GM21723 (cell line): ENCODE data around the gene NFE2L1.
A peak's percentile ranks its signal among the peaks of the same experiment; 100 is the strongest.
"Not testable (repeated sequence)": the region's sequence is repeated elsewhere in the genome, so short reads cannot be mapped to it uniquely, and the experiment has no call there.

Experiments used
- ATAC-seq: cut with Tn5 transposase; IDR thresholded peaks from one replicate; pipeline ENCODE4 v1.9.1; 2021; ENCODE audit warnings: mild to moderate bottlenecking, moderate library complexity; ENCODE audit not compliant: unreplicated experiment

NFE2L1 gene

DNA sequence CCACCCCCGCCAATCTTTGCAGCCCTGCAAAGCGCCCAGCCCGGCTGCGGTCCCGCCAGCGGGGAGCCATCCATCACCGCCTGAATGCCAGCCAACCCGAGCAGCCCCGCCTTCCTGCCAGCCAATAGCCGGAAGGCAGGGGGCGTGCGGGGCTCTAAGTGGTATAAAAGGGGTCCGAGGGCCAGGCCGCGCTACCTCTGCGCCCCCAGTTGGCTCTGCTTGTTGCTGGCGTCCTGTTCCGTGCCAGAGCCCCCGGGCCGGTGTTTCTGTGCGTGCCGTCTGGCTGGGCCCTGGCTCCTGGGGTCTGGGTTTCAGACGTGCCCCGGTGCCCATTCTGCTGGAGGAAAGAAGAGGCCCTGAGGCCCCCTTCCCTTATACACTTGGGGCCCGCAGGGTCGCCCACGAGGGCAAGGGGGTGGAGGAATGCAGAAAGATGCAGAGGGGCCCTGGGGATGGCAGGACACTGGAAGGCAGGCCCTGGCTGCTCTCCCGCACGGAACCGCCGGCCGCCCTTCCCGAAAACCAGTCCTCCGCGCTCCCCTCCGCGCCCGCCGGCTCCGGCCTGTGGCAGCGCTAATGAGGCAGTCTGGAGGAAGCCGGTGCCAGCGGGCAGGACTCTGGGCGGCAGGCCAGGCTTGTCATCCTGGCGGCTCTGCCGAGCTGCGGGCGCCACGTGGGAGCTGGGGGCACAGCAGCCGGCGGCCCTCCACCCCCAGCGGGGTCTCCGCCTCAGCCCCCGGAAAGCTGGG lies 24.6 kb upstream of the NFE2L1 start:
- ATAC-seq, result no peak

DNA sequence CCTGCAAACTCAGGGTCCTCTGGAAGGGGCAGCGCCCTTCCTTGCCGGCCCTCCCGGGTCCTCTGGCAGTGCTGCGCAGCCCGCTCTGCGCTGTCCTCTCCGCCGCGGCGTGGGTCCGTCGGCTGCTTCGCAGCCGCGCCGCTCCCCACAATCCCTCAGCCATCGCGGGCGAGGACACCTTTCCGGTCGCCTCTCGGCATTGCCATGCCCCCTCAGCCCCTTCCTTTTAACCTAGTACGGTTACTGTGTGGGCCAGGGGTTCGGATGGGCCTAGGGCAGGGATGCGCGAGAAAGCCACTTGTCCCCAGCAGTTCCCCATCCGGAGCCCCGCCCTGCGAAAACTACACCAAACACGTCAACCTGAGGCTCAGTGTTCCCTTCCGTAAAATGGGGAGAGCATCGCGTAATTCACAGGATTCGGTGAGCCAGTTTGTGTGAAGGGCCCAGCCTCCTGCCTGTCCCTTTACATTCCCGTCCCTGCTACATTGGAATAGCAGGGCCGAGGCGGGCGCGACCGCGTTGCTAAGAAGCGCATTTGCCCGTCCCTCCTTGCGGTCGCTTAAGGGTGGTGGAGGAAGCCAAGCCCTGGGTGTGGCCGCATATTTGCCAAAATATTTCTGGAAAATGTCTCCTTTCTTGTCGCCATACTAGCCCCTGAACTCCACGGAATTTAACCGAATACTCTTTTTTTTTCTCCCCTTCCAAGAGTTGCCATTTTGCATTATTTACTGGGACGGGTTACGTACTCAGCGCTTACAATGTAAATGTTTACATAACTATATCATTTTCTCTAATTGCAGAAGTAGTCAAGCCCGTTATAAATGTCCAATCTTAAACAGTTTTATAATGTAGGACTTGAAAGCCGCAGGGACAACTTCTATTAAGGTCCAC lies 23.8 kb upstream of the NFE2L1 start:
- ATAC-seq, result no peak

DNA sequence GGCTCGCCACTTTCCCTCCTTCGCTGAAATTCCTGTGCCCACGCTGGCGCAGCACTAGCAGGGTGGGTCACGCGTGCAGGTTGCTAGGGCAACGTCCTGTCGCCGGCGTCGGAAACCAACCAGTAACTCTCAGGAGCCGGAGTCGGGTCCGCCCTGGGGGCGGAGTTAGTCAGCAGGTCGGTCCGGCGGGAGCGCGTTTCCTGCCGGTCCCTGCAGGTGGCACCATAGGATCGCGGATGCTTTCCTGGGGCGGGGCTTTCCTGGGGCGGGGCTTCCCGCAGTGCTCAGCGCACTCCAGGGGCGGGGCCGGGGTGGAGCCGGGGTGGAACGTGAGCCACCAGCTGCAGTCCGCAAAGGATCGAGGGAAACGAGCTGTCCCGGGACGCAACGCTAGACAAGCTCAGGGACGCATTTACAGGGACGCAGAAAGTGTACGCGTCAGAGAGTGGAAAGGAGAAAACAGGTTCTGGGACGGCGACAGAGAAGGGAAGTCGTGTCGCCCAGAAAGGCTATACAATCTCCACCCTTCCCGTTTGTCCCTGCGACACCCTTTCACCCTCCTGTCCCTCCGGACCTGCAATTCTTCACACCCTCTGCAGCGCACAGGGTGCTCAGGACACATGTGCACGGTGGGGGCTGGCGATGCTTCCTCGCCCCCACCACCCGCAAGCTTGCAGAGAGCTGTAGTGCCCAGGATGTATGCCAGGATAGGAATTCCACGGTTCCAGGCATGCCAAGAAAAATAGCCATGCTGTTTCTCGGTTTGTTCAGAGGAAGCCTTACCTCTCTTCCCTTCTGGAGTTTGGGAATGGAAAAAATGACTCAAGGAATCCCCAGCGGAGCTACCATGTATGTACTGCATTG lies 22.9 kb upstream of the NFE2L1 start:
- ATAC-seq, result peak; percentile 72

DNA sequence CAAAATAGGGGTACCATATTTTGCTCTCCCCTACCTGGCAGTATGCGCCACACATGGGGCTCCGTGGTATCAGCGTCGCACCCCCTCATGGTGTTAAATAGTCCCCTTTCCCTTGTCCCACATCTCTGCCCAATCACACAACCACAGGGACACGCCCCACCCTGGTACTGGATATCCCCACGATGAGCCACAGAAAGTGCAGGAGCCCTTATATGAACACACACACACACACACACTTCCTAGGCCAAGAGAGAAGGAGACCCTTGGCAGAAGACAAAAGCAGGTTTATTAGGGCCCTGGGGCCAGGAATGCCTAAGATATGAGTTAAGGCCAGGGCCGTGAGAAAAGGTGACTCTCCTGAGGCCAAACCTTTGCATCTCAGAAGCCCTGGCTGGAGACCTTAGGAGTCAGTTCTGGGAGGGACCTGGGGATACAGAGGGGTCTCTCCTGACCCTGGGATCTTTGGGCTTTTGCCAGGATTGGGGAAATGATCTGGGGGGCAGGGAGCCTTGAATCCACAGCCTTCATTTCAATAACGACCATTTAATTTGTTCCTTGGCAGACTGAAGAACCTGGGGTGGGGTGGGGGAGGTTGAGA lies 22.2 kb upstream of the NFE2L1 start:
- no peak for ATAC-seq

DNA sequence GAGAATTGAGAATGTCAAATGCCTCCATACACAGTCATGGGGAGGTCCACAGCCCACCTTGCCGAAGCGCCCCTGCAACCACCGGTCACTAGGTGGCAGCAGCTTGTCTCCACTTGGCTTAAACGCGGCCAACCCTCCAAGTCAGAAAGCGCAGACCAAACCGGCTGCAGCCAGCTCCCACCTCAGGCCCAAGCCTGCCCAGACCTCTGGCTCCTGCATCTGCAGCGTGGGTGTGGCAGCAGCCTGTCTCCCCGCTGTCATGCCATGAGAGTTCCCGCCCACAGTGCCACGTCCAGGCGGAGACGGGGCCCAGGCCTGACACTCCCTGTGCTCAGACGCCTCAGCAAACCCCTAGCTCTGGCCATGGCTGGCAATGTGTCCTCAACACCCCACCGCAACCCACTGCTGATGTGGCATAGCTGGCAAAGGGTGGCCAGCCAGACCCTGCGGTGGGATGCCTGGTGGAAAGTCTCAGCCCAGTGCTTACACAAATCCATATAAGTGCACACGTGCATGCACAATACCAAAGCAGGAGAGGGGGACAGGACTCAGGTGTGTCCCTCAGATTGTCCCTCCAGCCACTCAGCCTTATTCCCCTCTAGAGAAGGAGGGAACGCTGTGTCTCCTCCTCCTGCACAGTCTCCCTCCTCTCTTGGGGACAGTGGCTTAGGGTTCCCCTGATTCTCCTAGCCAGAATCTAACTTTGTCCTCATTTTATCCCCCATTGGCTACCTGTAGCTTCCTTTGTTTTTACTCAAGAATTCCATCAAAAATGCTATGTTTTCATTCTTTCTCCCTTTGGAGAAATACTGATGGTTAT lies 21.4 kb upstream of the NFE2L1 start:
- no peak for ATAC-seq

DNA sequence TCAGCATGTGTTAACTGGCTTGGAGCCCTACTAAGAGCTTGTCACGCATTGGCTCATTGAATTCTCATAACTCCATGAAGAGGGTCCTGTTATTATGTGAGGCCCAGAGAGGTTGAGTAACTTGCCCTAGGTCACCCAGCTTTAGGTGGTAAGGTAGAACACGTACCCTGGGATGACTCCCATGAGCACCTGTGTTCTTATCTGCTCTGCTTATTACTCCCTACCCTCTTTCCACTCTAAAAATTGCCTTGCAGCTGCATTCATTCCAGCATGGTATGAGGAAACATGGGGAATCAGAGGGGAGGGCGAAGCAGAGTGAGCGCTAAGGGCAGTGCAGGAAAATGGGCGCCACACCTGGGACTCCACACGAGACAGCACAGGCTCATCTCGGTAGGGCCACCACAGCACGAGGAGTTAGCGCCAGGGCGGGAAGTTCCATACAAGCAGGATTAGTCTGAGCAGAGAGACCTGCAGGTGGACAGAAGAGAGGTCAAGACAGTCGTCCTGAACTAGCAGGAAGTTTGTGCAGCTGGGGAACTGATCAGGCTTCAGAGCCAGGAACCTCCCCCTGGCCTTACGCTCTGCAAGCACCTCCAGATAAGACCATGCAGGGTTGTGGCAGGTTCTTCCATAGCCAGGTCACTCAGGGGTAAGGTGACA lies 20.7 kb upstream of the NFE2L1 start:
- ATAC-seq, result no peak

DNA sequence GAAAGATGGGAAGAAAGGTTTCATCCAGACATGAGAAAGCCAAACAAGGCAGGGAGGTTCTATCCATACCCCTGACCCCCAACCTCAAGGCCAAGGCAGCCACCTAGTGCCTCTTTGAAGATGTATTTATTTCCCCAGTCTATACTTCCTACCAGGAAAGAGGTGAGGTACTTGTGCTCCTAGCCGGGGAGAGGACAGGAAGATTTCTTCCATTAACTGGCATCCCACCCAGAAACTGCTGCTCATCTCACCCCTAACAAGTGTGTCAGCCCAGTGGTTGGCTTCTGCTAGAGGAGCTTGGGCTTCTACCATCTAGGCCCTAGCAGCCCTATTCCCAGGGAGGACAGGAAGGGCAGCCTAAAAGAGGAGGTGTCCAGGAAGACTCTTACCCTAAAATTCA lies 19.4 kb upstream of the NFE2L1 start:
- no peak for ATAC-seq

DNA sequence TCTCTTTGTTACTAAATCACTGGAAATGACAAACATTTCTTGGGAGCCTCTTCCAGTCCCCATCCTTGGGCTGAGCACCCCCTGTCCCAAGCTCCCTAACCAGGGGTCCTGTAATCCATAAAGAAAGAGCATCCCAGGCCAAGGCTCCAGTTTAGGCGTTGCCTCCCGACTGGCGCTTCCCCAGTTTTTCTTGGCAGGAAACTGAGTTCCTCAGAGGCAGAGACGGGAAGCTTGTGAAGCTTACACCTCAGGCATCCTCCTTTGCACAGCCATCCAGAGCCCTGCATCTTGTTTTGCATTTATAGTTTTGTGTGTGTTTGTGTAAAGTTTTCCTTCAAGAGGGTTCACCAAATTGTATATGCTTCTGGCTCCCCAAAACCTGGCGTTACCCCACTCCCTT lies 17.6 kb upstream of the NFE2L1 start:
- no peak for ATAC-seq

DNA sequence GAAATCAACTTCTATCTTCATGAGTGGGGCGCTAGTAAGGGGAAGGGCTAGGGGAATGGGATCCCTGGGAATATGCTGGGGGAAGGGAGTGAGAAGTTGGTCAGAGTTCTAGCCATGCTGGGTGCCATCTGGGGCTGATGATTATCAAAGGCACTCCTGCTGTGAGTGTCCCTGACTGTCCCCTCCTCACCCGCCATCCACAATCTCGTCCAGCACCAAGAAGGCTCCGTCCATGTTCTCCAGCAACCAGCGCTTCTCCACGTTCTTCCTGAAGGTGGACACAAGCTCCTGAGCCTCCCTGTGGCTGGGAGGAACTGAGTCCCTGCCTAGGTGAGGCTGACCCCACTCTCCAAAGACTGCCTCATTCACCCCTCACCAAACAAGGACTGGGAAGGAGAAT lies 16.2 kb upstream of the NFE2L1 start:
- ATAC-seq, result no peak

DNA sequence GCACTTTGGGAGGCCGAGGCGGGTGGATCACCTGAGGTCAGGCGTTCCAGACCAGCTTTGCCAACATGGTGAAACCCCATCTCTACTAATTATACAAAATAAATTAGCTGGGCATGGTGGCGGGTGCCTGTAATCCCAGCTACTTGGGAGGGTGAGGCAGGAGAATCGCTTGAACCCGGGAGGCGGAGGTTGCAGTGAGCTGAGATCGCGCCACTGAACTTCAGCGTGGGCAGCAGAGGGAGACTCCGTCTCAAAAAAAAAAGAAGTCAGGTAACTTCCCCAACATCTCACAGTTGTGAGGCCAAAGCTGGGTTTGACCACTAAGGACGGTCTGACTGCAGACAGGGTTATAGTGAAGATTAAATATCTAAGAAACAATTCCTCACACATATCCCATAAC lies 13.4 kb upstream of the NFE2L1 start:
- not testable (repeated sequence) for ATAC-seq

DNA sequence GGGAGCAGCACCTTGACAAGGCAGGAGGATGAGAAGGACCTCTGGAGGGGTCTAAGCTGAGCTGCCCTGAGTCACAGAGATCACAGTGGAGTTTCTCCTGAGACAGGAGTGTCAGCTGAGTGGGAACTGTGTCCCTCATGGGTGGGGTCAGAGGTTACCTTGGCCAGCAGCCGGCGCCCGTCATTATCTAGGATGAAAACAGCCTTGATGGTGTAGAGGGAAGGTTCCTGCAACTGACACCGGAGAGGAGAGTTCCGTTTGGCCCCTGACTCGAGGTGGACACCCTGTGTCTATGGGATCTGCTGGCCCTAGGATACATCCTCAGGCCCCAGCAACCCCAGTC lies 11.5 kb upstream of the NFE2L1 start:
- ATAC-seq, result no peak

DNA sequence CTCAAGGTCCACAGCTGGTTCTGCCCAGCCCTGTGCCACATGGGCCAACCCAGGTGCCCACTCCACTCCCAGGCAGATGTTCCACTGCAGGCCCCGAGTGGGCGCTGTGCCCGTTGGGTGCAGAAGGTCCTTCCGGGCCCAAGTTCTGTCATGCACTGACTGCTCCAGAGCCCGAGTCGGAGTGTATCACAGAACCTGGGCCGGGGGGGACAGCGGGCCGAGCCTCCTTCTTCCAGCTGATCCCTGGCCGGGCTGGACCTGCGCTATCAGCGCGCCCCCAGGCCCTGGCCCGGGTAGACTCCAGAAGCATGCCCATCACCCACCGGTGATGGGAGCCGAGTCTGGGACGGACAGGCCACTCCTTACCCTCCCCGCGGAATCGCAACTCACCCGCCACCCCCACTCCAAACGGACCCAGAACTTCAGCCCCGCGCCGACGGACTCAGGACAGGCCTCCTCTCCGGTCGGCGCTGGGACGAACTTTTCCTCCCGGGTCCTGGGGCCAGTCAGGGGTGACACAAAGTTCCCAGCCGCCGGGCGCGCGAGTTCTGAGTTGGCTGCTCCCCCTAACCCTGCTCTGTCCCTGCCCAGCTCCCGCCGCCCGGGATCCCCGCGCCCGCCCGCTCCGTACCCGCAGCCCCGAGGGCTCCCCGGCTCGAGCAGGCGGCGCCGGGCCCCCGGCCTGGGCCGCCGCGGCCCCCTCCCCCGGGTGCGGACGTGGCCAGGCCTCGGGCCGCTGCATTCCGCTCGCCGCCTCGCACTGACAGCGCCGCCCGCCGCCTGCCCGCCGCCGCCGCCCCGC lies 10.9 kb upstream of the NFE2L1 start, which contains the start of gene COPZ2:
COPZ2 (minus strand) TSS at position 762 of the 802 bp plus-strand sequence; CDS start at position 742, 20 bp downstream.
- peak; percentile 60 for ATAC-seq

DNA sequence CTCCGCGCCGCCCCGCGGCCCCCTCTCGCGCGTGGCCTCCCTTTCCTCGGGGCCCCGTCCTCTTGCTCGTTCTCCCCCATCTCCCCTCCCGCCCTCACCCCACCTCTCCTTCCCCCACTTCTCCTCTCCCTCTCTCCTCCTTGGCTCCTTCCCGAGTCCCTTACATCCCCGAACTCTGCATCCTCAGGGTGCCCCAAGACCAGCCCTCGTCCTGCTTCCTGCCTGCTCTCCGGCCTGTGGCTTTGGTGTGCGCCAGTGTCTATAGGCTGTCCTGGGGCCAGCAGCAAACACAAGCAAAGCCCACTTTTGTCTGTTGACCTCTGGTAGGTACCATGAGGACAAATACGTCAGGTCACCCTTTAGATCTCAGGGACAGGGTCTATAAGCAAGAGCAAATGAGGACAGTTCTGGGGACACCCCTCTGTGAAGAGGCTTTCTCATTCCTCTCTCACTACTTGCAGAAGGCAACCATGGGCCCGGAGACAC lies 10.3 kb upstream of the NFE2L1 start:
- ATAC-seq, result no peak

DNA sequence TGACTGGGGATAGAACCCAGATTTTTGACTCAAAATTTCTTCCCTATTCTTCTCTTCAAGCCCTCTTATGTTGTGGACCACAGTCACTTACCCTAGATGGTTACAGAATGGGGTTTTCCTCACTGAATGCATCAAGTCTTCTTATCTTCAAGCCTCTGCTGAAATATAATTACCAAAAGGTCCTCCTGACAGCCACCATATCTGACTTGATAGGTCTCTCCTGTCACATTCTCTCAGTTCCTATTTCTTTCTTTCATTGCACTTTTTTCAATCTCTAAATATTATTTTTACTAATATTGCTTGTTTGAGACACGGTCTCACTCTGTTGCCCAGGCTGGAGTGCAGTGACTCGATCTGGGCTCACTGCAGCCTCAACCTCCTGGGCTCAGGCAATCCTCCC lies 9.5 kb upstream of the NFE2L1 start:
- ATAC-seq, result no peak

DNA sequence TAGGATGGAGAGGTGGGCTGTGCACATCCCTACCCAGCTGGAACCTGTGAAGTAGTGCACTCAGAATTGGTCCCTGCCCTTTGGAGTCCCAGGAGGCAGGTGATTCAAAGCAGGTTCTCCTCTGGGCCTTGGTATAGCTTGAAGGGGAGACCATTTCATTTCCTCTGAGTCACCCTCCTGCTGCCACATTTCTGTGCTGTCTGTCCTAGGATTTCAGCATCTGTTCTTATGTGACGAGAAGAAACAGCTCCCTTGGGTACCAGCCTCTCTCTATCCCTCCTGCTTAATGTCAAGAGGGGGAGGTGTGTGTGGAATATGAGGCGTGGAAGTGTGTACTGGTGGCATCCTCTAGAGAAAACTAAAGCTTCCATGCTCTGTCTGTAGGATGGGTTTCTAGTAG lies 5.0 kb upstream of the NFE2L1 start:
- no peak for ATAC-seq

DNA sequence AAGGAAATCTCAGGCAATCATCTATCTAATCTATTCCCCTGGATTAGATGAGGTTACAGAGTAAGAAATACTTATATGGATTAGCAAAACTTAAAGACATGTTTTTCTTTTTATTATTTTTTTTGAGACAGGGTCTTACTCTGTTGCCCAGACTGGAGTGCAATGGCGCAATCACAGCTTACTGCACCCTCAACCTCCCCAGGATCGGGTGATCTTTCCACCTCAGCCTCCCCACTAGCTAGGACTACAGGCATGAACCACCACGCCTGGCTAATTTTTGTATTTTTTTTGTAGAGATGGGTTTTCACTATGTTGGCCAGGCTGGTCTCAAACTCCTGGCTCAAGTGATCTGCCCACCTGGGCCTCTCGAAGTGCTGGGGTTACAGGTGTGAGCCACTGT lies 3.3 kb upstream of the NFE2L1 start:
- no peak for ATAC-seq

DNA sequence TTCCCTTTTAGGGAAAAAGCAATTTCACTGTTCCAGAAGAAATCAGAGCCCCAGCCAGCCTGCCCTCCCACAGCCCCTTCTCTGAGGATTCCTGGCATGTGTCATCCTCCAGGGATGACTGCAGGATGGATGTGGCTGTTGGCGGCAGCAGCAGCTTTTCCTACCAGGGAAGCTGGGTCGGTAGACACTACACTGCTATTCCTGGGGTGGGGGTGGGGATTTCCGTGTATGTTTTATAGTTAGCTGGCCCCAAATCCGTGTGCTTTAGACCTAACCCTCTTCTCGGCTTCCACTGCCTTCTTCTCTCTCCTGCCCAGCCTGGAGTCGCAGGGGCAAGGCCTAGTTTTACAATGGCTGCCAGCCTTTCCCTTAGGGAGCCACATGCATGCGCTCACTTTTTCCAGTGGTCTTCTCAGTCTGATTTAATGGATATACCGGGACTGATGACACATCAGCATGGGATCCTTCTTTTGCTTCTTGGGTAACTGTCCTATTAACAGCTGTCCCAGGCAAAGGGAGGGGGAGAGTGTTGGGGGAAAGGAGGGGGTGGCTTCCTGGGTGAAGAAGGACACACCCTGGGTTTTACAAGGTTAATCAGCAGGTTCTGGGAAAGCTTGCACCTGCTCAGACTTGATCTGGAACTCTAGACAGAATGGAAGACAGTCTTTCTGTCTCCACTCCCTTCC lies 2.7 kb upstream of the NFE2L1 start:
- no peak for ATAC-seq

DNA sequence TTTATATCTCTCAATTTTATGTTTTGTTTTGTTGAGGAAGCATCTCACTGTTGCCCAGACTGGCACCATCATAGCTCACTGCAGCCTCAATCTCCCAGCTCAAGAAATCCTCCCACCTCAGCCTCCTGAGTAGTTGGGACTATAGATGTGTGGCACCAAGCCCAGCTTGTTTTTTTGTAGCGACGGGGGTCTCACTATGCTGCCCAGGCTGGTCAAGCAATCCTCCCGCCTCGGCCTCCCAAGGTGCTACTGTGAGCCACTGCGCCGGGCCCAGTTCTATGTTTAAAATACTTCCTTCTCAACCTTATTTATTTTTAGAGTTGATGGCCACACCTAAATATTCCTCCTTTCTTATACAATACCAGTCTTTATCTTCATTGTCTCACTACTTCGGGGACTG lies 1.9 kb upstream of the NFE2L1 start:
- ATAC-seq, result no peak
